BLaER1 (cell line): ENCODE results near the gene LRCH3.
"Not testable (repeated sequence)": the region's sequence is repeated elsewhere in the genome, so short reads cannot be mapped to it uniquely, and the experiment has no call there.

ENCODE experiments used
- H3K27ac ChIP-seq: shearing (Covaris generic); formaldehyde crosslinking; 2 replicates; pipeline ENCODE4 v1.8.1; 2022
- H3K27me3 ChIP-seq: shearing (Covaris generic); formaldehyde crosslinking; 2 replicates; pipeline ENCODE4 v1.8.1; 2022
- H3K36me3 ChIP-seq: shearing (Covaris generic); formaldehyde crosslinking; 2 replicates; pipeline ENCODE4 v1.8.1; 2022
- H3K4me1 ChIP-seq: shearing (Covaris generic); formaldehyde crosslinking; 2 replicates; pipeline ENCODE4 v1.8.1; 2022
- H3K4me2 ChIP-seq: shearing (Covaris generic); formaldehyde crosslinking; 2 replicates; pipeline ENCODE4 v1.8.1; 2022
- H3K4me3 ChIP-seq: shearing (Covaris generic); formaldehyde crosslinking; 2 replicates; pipeline ENCODE4 v1.8.1; 2022
- H3K9ac ChIP-seq: shearing (Covaris generic); formaldehyde crosslinking; 2 replicates; pipeline ENCODE4 v1.8.1; 2022
- H3K9me3 ChIP-seq: shearing (Covaris generic); formaldehyde crosslinking; 2 replicates; pipeline ENCODE4 v1.8.1; 2022
- H4K20me1 ChIP-seq: shearing (Covaris generic); formaldehyde crosslinking; 2 replicates; pipeline ENCODE4 v1.8.1; 2022
- Cebpa-rat ChIP-seq: shearing (Covaris generic); IDR thresholded peaks from 2 replicates; pipeline ENCODE4 v1.8.1; 2022

Gene LRCH3

GRCh38 chr3:197908957-197909701, 118.1 kb downstream of the LRCH3 start:
- Histone ChIP-seq H3K9me3 (no peaks in the 10 kb centered on the region), H3K4me1 (no peaks in the 10 kb centered on the region), H3K27ac (no peak overlapping the region), H3K36me3 (no peaks in the 10 kb centered on the region), H3K4me2 (no peak overlapping the region), H4K20me1 (no peaks in the 10 kb centered on the region), H3K27me3 (no peaks in the 10 kb centered on the region), H3K9ac (no peak overlapping the region), H3K4me3 (no peak overlapping the region)
- TF ChIP-seq Cebpa-rat = no peak

GRCh38 chr3:197912741-197913476, 121.9 kb downstream of the LRCH3 start:
- H3K9me3 ChIP-seq = no peaks in the 10 kb centered on the region
- no peak overlapping the region for H3K27ac ChIP-seq
- H3K4me3 ChIP-seq = no peak overlapping the region
- no peaks in the 10 kb centered on the region for H3K4me1 ChIP-seq
- no peaks in the 10 kb centered on the region for H3K27me3 ChIP-seq
- TF ChIP-seq Cebpa-rat = no peak
- H3K4me2 ChIP-seq = no peak overlapping the region
- no peaks in the 10 kb centered on the region for H4K20me1 ChIP-seq
- no peak overlapping the region for H3K9ac ChIP-seq
- no peaks in the 10 kb centered on the region for H3K36me3 ChIP-seq

- TF ChIP-seq Cebpa-rat = no peak
Measured at GRCh38 chr3:197913641-197914380, 122.8 kb downstream of the LRCH3 start.

GRCh38 chr3:197921429-197922275, 130.6 kb downstream of the LRCH3 start:
- not testable (repeated sequence) for H3K36me3 ChIP-seq, H3K9me3 ChIP-seq, H3K4me1 ChIP-seq, H3K9ac ChIP-seq, H3K27me3 ChIP-seq, H3K4me3 ChIP-seq, H3K27ac ChIP-seq, H3K4me2 ChIP-seq, H4K20me1 ChIP-seq

More at GRCh38 chr3:197913641-197914380, 122.8 kb downstream of the LRCH3 start:
- no peak overlapping the region for H3K27ac ChIP-seq
- H3K27me3 ChIP-seq = no peaks in the 10 kb centered on the region
- H3K4me1 ChIP-seq = no peaks in the 10 kb centered on the region
- H3K9ac ChIP-seq = no peak overlapping the region
- H3K4me3 ChIP-seq = no peak overlapping the region
- no peak overlapping the region for H3K4me2 ChIP-seq
- H3K9me3 ChIP-seq = no peaks in the 10 kb centered on the region
- H3K36me3 ChIP-seq = no peaks in the 10 kb centered on the region
- no peaks in the 10 kb centered on the region for H4K20me1 ChIP-seq

DNA sequence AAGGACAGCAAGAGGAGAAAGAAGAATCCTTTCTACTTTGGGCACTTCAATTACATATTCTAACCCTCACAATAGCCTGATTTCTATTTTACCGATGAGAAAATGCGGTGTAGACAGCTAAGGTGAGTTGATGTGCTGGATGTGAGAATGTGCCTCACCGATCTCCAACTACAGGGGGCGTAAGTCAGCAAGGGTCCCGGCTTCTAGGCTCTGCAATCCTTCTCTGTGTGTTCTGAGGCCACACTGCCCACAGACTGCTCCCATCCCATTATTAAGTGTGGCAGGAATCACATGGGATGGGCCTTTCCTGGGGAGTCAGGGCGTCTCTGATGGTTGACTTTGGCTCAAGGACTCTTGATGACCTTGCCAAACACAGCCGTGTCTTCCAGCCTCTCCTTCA, 135.4 kb downstream of the LRCH3 start:
- no peak overlapping the region for H3K9ac ChIP-seq
- H3K27ac ChIP-seq = no peak overlapping the region
- no peaks in the 10 kb centered on the region for H3K4me1 ChIP-seq
- no peaks in the 10 kb centered on the region for H3K27me3 ChIP-seq
- no peaks in the 10 kb centered on the region for H3K9me3 ChIP-seq
- no peaks in the 10 kb centered on the region for H4K20me1 ChIP-seq
- no peak for TF ChIP-seq Cebpa-rat
- H3K36me3 ChIP-seq = no peaks in the 10 kb centered on the region
- no peak overlapping the region for H3K4me3 ChIP-seq
- H3K4me2 ChIP-seq = no peak overlapping the region

DNA sequence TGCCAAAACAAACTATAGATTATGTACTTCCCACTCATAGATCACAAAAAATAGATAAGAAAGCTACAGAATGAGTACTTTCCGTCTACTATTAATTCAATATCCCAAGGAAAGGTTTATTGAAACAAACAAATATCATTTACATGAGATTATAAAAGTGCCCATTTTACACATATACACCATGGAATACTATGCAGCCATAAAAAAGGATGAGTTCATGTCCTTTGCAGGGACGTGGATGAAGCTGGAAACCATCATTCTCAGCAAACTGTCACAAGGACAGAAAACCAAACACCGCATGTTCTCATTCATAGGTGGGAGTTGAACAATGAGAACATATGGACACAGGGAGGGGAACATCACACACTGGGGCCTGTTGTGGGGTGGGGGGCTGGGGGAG, 136.5 kb downstream of the LRCH3 start:
- H3K9ac ChIP-seq, H3K9me3 ChIP-seq, H3K4me2 ChIP-seq, H3K4me1 ChIP-seq, H3K27ac ChIP-seq, H4K20me1 ChIP-seq, H3K4me3 ChIP-seq, H3K36me3 ChIP-seq, H3K27me3 ChIP-seq: not testable (repeated sequence)

DNA sequence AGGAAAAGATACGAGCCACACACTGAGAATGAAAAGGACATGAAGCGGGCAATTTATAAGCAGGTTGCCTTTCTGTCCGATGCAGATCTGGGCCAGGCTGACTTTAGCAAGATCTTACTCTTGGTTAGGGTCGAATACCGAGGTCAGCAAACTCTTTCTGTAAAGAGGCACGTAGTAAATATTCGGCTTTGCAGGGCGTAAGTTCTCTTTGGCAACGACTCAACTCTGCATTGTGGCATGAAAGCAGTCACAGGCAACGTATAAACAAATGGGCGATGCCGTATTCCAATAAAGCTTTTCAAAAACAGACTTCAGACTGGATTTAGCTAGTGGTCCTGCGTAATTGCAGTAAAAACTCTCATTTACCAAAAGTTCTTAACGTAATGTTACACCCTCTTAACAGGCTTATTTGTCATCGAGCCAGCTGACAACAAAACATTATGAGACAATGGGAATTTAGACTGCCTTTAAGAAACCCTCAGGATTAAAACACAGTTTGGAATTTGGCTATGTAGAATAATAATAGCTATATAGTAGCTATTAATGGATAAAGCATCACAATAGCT, 145.8 kb downstream of the LRCH3 start:
- no peaks in the 10 kb centered on the region for H3K27me3 ChIP-seq
- no peak overlapping the region for H3K4me2 ChIP-seq
- no peaks in the 10 kb centered on the region for H3K36me3 ChIP-seq
- H3K4me3 ChIP-seq = no peak overlapping the region
- no peaks in the 10 kb centered on the region for H4K20me1 ChIP-seq
- H3K9me3 ChIP-seq = no peaks in the 10 kb centered on the region
- no peak overlapping the region for H3K9ac ChIP-seq
- no peak for TF ChIP-seq Cebpa-rat
- no peaks in the 10 kb centered on the region for H3K4me1 ChIP-seq
- H3K27ac ChIP-seq = no peak overlapping the region
